ENCODE data around the gene CBFA2T2. TPM values are rescaled to one million over a fixed set of nuclear protein-coding genes. Genes with fewer than 3 reads are reported as not detected.
"Not testable (repeated sequence)": the region's sequence is repeated elsewhere in the genome, so short reads cannot be mapped to it uniquely, and the experiment has no call there.

The CBFA2T2 gene
- total RNA-seq, 2 donors from 2014 or later, result 10.6 to 12.5 TPM

GRCh38 chr20:33589059-33589458 lies 99.2 kb downstream of the CBFA2T2 start:
- Histone ChIP-seq H3K36me3 (replicated peaks in 1 of 2; ENCODE audit: insufficient read depth in 1 of 2, low read depth in 2 of 2) (no peaks in the 10 kb centered on the region), H3K27me3 (no peaks in the 10 kb centered on the region), H3K4me1 (no peaks in the 10 kb centered on the region), H3K4me3 (no peak overlapping the region), H3K27ac (no peak overlapping the region), H3K9me3 (no peaks in the 10 kb centered on the region)
- no peak for TF ChIP-seq CTCF (IDR thresholded peaks at IDR 0.05)
- no peak for TF ChIP-seq POLR2A (IDR thresholded peaks at IDR 0.05)
- DNase-seq (no peak), ATAC-seq (no peak)
- intact Hi-C loops (cut with DNase I), result no loop called here

GRCh38 chr20:33591901-33592300 lies 102.0 kb downstream of the CBFA2T2 start:
- DNase-seq; H3K27ac ChIP-seq; intact Hi-C loops (cut with DNase I); H3K9me3 ChIP-seq; H3K36me3 ChIP-seq (replicated peaks in 1 of 2; ENCODE audit: insufficient read depth in 1 of 2, low read depth in 2 of 2); H3K27me3 ChIP-seq; ATAC-seq; H3K4me3 ChIP-seq: not testable (repeated sequence)
- WGBS, 2 donors, result 78 to 84% methylated on average over 9 of the region's 9 CpGs
- peaks cover 10% of the 10 kb centered on the region for H3K4me1 ChIP-seq

- no peak for TF ChIP-seq CTCF (IDR thresholded peaks at IDR 0.05)
- TF ChIP-seq POLR2A (IDR thresholded peaks at IDR 0.05), result no peak
- ATAC-seq (no peak), DNase-seq (no peak)
- H3K36me3 ChIP-seq (replicated peaks in 1 of 2; ENCODE audit: insufficient read depth in 1 of 2, low read depth in 2 of 2), result no peaks in the 10 kb centered on the region
- H3K27me3 ChIP-seq, result no peaks in the 10 kb centered on the region
- peaks cover 10% of the 10 kb centered on the region for H3K4me1 ChIP-seq
- no peak overlapping the region for H3K27ac ChIP-seq
- intact Hi-C loops (cut with DNase I), result no loop called here
- H3K4me3 ChIP-seq, result no peak overlapping the region
- WGBS, 2 donors, result 40 to 42% methylated on average over 2 of the region's 2 CpGs
- H3K9me3 ChIP-seq, result no peaks in the 10 kb centered on the region
Observed at GRCh38 chr20:33594743-33595142, 104.8 kb downstream of the CBFA2T2 start.

DNA sequence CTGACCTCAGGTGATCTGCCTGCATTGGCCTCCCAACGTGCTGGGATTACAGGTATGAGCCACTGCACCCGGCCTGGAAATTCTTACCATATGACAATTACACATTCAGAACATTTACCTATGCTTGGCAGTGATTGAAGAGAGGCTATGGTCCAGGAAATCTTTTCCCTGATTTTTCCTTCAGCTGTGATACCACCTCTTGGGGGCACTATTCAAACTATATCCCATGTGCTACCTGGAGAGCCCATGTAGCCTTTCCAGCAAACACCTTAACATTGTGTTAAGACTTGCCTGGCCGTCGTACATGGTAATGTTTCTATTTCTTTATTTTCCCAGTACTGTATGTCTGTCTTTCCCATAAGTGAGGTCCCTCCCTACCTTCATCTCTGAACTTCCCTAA lies 110.5 kb downstream of the CBFA2T2 start:
- no peak overlapping the region for H3K27ac ChIP-seq
- WGBS, 2 donors, result 87 to 94% methylated on average over 4 of the region's 4 CpGs
- no peaks in the 10 kb centered on the region for H3K27me3 ChIP-seq
- no peak for ATAC-seq
- no peak for TF ChIP-seq CTCF (IDR thresholded peaks at IDR 0.05)
- TF ChIP-seq POLR2A (IDR thresholded peaks at IDR 0.05), result no peak
- peaks cover 12% of the 10 kb centered on the region for H3K4me1 ChIP-seq
- no peak for DNase-seq
- peaks cover 0 to 3% (median 0%) of the 10 kb centered on the region in 3 donors for H3K9me3 ChIP-seq
- no peaks in the 10 kb centered on the region for H3K36me3 ChIP-seq (replicated peaks in 1 of 2; ENCODE audit: insufficient read depth in 1 of 2, low read depth in 2 of 2)
- no peak overlapping the region for H3K4me3 ChIP-seq
- intact Hi-C loops (cut with DNase I), result no loop called here

- no peak for ATAC-seq
- H3K9me3 ChIP-seq, result peaks cover 0 to 3% (median 0%) of the 10 kb centered on the region in 3 donors
- WGBS, 2 donors, result 86 to 97% methylated on average over 8 of the region's 8 CpGs
Observed at GRCh38 chr20:33600981-33601380, 111.1 kb downstream of the CBFA2T2 start.

More at GRCh38 chr20:33600981-33601380, 111.1 kb downstream of the CBFA2T2 start:
- TF ChIP-seq CTCF (IDR thresholded peaks at IDR 0.05) (no peak), POLR2A (IDR thresholded peaks at IDR 0.05) (no peak)
- H3K4me1 ChIP-seq, result peaks cover 12% of the 10 kb centered on the region
- intact Hi-C loops (cut with DNase I), result no loop called here
- no peaks in the 10 kb centered on the region for H3K27me3 ChIP-seq
- DNase-seq, result no peak
- no peak overlapping the region for H3K27ac ChIP-seq
- H3K36me3 ChIP-seq (replicated peaks in 1 of 2; ENCODE audit: insufficient read depth in 1 of 2, low read depth in 2 of 2), result no peaks in the 10 kb centered on the region
- no peak overlapping the region for H3K4me3 ChIP-seq
